GM19240 (cell line): ENCODE results near the gene ERN2.
A peak's percentile ranks its signal among the peaks of the same experiment; 100 is the strongest.

Experiments
- DNase-seq: peaks from one replicate; pipeline ENCODE4 v3.0.0; 2011; ENCODE audit warnings: low spot score; ENCODE audit not compliant: insufficient read length

ERN2 gene

DNA sequence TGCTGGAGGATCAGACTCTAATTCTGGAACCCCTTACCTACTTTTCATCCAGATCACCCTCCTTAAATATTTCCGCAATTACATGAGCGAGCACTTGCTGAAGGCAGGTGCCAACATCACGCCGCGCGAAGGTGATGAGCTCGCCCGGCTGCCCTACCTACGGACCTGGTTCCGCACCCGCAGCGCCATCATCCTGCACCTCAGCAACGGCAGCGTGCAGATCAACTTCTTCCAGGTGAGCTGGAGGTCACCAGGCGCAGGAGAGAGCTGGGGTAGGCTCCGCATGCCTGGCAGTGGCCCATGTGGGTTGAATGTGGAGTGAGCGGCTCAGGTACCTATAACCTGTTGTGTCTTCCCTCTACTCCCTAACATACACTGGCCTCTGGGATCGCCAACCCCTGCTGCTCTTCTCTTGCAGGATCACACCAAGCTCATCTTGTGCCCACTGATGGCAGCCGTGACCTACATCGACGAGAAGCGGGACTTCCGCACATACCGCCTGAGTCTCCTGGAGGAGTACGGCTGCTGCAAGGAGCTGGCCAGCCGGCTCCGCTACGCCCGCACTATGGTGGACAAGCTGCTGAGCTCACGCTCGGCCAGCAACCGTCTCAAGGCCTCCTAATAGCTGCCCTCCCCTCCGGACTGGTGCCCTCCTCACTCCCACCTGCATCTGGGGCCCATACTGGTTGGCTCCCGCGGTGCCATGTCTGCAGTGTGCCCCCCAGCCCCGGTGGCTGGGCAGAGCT is 23.4 kb downstream of the ERN2 start:
- DNase-seq = no peak

GRCh38 chr16:23687034-23687808 is 25.8 kb downstream of the ERN2 start:
- DNase-seq = no peak

DNA sequence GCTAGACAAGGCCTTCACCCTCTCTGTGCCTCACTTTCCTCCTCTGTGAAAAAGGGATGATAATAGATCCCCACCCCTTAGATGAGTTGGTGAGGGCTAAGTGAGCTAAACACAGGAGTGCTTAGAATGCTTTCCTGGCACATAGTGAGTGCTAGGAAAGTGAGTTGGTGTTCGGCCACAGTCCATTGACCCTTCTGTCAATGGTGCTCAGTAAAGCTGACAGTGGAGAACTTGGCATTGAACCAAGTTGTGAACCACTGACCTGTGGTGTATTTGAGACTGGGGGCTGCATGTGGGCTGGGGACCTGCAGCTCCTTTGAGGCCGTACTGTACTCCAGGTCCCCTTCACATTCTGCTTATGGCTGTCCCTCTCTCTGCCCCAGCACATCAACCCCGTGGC is 29.5 kb downstream of the ERN2 start:
- DNase-seq = no peak

GRCh38 chr16:23682181-23682580 is 30.8 kb downstream of the ERN2 start:
- no peak for DNase-seq

DNA sequence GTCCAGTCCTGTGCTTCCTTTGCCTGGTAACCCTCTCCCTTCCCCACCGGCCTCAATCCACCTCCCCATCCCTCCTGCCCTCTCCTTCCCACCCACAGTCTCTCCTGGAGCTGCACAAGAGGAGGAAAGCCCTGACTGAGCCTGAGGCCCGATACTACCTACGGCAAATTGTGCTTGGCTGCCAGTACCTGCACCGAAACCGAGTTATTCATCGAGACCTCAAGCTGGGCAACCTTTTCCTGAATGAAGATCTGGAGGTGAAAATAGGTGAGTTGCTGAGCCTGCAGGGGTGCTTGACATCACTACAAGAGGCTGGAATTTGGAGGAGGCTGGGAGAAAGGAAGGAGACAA is 33.1 kb downstream of the ERN2 start:
- DNase-seq = no peak

DNA sequence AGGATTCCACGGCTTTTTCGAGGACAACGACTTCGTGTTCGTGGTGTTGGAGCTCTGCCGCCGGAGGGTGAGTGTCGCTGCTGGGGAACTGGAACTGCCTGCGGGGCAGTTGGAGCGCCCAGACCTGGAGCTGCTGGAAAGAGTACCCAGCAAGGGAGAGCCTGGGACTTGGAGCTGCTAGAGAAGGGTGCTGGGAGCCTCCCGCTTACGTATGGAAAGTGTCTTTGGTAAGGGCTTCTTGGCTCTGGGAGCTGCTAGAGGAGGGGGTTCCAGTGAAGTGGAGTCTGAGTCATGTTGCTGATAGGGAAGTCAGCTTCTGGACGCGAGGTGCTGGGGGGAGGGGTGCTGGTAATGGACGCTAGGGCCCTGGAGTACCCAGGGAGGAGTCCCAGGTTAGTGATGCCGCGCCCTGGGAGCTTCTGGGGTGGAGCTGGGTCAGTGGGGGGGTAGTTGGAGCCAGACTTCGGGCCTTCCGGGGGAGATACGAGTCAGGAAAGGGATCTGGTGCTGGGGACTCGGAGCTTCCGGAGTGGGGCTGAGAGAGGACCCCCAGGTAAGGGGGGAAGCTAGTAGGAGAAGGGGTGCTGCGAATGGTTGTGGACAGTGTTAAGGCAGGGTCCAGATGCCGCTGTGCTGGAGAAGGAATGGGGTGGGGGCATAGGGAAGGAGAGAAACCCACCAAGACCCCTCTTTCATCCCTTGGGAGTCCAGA is 33.6 kb downstream of the ERN2 start:
- no peak for DNase-seq

DNA sequence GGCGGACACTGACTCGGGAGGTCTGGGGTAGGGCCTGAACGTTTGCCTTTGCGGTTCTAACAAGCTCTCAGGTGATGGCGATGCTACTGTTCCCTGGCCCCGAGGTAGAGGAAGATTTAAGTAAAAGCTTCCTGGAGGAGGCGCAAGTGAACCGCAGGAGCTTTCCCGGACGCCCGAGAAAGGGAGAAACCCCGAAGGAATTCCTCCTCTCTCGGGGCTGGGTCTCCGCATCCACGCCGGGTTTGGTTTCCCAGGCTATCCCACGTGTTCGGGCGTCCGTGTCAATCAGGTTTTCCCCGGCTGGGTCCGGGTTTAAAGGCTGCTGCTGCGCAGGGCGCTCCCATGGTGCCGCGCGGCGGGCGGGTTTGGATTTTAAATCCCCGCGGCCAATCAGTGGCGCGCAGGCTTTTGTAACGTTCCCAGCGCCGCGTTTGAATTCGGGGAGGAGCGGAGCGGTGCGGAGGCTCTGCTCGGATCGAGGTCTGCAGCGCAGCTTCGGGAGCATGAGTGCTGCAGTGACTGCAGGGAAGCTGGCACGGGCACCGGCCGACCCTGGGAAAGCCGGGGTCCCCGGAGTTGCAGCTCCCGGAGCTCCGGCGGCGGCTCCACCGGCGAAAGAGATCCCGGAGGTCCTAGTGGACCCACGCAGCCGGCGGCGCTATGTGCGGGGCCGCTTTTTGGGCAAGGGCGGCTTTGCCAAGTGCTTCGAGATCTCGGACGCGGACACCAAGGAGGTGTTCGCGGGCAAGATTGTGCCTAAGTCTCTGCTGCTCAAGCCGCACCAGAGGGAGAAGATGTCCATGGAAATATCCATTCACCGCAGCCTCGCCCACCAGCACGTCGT is 34.4 kb downstream of the ERN2 start, which contains the start of gene PLK1:
TSS of gene PLK1 (plus strand) at position 460 of the 844 bp plus-strand sequence. CDS start at position 504, 44 bp downstream.
- DNase-seq = peak; percentile 82

- no peak for DNase-seq
Observed at GRCh38 chr16:23676924-23677480, 36.0 kb downstream of the ERN2 start.

DNA sequence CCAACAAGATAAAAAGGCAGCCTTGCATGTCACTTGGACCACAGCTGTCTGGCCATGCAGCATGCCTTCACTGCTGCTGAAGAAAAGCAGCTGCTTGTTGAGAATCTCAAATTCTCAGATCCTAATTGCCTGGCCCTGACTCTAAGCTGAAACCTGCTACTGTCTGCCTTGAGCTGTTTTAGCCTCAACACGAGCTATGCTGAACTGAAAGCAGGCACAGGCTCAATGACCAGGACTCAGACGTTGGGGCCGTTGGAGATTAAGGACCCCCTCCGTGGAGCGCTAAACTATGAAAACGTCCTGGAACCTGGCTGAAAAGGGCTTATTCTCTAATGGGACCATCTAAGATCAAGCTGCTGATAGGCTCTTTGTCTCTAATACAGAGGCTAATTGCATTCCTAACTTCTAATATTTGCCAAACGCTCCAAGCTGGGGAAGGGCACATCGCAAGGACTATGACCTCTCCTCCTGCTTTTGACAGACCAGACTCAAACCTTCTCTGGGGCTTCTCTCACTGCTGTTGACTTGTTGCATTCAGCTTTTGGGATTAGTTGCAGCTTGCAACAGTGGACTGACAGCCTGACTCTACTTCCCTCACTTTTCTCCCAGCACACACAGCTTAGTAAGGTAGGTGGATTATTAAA is 38.9 kb downstream of the ERN2 start:
- no peak for DNase-seq

- peak; percentile 41 for DNase-seq
Observed at GRCh38 chr16:23670137-23670776, 42.8 kb downstream of the ERN2 start.

- no peak for DNase-seq
Observed at GRCh38 chr16:23668873-23669272, 44.1 kb downstream of the ERN2 start.

DNA sequence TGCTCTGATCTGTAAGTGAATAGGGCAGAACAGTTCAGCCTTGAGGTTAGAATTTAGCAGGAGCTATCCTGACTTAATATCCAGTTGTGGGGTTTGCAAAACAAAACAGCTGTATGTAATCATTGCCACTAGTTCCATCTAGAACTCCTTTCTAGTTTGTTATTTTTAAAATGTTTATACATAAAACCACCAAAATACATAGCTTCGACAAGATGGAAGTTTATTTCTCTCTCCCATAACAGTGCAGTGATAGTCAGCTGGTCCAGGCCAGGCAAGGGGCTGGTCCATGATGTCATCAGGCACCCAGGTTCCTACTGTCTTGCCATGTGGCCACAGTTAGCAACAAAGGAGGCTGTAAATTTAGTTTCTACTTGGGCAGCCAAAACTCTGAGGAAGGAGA is 44.8 kb downstream of the ERN2 start:
- no peak for DNase-seq

GRCh38 chr16:23667355-23667659 is 45.7 kb downstream of the ERN2 start:
- no peak for DNase-seq

DNA sequence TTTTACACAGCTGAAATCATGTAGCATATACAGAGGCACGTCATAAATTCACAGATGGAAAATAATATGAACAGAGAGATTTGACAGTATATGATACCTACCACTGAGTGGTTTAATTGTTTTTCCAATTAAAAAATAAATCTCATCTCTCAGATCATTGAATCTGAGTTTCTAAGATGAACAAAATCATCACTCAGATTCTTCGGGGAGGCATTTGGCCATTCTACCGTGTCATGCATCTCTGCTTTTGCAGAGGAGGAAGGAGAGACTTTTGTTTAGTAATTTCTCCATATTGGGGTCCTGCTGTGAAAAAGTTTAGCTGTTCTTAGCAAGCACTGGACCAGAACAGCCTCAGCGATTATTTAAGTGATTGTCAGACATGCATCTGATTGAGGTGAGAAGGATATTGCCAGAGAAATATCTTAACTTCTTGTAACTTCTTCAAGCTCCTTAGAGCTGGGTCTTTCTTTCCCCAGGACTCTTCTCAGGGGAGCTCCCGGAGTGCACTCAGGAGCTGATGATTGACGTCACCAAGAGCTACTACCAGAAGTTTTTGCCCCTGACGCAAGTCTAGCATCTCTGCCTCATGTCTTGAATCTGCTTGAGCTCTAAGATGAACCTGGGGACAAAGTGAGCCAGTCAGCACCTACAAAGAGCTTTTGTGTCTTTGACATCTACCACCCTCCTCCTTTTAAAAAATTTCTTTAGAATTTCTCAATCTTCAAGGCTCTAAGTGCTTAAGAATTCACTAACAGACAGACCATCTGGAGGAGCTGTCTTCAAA is 46.3 kb downstream of the ERN2 start:
- DNase-seq = no peak

DNA sequence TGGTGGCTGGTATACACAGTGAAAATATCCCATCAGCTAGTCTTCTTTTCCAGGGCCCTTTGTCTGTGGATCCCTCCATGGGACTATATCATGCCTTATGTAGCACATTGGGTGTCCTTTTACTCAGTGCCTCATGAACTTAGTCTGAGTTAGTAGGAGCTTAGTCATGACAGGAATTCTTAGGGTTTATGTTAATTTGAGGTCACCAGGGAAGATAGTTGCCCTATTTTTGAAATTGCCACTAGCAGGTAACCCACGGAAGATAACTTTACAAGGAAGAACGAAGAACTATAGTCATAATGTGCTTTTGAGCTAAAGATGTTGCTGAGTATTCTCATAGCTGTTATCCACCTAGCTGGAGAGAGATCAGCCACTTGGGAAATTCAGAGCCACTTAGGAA is 49.1 kb downstream of the ERN2 start:
- DNase-seq = no peak

DNA sequence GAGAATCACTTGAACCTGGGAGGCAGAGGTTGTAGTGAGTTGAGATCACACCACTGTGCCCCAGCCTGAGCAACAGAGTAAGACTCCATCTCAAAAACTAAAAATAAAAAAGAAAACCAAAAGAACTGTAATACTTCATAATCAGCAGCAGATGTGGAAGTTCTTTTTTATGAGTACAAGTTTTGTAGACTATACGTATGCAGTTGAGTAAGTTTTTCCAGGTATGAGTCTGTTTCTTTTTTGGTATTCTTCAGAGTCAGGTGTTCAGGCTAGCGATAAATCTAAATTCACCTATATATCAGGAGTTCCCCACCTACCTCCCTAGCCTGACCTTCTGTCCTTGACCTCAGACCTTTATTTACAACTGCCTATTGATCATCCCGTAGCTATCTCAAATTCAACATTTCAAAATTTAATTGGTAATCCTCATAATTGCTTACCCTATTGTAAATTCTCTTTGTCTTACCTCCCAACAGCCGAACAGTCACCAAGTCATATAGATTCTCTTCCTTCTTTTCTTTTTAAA is 61.0 kb downstream of the ERN2 start:
- DNase-seq = no peak

DNA sequence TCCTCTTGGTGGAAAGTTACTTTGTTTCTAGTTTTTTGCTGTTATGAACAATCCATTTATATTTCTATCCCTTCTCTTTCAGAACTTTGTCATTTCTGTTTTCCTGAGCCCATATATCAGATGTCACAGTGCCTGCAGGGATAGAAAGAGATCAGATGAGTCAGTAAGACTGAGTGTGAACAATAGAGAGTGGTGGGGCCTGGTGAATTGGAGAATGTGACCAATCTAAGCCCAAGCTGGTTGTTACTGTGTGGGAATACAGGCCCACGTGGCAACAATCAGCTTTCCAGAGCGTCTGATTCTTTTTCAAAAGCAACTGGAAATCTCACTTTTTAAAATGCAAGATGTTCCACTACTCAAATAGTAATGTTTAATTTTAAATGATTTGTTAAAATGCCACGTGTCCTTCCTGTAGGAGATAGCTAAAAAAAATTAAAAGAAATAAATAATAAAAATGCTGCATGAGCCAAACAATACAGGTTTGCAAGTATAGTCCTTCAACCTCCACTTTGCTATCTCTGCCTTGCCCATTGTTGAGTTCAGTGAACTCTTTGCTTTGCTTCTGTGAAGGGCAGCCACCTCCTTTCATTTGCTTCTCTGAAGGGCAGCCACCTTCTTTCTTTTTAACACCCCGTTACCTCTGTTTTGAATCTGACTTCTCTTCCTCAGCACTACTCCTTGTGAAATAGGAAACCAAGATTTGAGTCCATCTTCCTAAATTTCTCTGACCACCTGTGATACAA is 62.2 kb downstream of the ERN2 start:
- no peak for DNase-seq

DNA sequence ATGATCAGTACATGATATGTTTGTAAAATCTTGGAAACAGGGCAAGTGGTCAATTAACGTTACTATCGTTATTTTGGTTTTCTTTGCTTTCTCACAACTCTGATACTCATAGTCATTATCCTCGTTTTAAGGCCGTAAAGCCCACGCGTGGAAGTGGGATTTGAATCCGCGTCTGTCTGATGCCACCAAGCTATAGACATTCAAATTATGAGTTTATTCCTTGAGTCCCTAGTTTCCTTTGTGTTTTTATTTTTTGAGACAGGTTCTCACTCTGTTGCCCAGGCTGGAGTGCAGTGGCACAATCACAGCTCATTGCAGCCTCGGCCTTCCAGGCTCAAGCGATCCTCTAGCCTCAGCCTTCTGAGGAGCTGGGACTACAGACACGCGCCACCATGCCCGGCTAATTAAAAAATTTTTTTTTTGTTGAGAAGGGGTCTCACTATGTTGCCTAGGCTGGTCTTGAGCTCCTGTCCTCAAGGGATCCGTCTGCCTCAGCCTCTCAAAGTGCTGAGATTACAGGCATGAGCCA is 70.7 kb downstream of the ERN2 start:
- no peak for DNase-seq
